ENCODE results near the gene CAMK1D.
"Not testable (repeated sequence)": the region's sequence is repeated elsewhere in the genome, so short reads cannot be mapped to it uniquely, and the experiment has no call there.

CAMK1D gene

DNA sequence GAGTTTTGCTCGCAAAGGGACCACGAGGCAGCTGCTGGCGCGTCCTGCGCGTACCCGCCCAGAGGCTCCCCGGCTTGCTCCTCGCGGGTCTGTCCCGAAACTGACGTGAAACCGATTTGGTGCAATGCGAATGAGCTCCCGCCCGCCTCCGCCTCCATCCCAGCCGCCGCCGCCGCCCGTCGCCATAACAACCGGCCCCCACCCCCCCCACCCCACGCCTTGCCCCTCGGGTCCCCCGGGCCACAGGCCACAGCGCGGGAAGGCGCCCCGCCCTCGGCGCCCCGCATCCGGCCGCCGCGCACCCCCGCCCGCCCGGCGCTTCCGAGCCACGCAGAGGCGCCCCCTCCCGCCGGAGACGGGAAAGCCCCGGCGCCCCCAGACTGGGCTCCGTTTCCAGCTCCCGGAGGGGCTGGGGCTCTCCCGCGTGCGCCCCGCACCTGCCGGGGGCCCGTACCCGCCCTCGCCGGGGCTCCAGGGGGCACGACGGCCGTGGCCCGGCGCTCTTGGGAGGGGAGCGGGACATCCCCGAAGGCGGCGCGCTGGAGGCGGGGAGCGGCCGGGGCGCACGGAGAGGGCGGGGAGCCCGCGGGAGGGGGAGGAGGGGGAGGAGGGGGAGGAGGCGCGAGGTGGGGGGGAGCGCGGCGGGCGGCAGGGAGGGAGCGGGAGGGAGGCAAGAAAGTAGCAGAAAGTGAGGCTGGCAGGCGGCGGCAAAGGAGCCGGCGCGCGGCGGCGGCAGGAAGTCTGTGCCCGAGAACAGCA is at the start of gene CAMK1D:
TSS of gene CAMK1D (plus strand) at position 678 of the 759 bp plus-strand sequence.
- TF ChIP-seq, protein P1, sequence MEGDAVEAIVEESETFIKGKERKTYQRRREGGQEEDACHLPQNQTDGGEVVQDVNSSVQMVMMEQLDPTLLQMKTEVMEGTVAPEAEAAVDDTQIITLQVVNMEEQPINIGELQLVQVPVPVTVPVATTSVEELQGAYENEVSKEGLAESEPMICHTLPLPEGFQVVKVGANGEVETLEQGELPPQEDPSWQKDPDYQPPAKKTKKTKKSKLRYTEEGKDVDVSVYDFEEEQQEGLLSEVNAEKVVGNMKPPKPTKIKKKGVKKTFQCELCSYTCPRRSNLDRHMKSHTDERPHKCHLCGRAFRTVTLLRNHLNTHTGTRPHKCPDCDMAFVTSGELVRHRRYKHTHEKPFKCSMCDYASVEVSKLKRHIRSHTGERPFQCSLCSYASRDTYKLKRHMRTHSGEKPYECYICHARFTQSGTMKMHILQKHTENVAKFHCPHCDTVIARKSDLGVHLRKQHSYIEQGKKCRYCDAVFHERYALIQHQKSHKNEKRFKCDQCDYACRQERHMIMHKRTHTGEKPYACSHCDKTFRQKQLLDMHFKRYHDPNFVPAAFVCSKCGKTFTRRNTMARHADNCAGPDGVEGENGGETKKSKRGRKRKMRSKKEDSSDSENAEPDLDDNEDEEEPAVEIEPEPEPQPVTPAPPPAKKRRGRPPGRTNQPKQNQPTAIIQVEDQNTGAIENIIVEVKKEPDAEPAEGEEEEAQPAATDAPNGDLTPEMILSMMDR (IDR thresholded peaks at IDR 0.05; ENCODE audit: control insufficient read depth, extremely low read depth, insufficient read depth), result peak; percentile 33
- DNase-seq (ENCODE audit: low read depth), result peak; percentile 2
- H3K4me3 ChIP-seq (ENCODE audit: low read depth, low read length), result peak within 1 kb of the TSS; percentile 58

DNA sequence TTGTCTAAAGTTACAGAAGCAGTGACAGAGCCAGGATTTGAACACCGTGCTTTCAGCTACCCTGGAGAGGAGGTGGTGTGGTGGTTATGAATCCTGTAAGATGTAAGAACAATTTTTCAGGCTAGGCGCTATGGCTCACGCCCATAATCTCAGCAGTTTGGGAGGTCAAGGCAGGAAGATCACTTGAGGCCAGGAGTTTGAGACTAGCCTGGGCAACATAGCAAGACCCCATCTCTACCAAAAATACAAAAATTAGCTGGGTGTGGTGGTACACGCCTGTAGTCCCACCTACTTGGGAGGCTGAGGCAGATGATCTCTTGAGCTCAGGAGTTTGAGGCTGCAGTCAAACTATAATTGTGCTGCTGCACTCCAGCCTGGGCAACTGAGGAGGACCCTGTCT is 48.3 kb upstream of the CAMK1D start:
- not testable (repeated sequence) for DNase-seq (ENCODE audit: low read depth); H3K4me3 ChIP-seq (ENCODE audit: low read depth, low read length)

DNA sequence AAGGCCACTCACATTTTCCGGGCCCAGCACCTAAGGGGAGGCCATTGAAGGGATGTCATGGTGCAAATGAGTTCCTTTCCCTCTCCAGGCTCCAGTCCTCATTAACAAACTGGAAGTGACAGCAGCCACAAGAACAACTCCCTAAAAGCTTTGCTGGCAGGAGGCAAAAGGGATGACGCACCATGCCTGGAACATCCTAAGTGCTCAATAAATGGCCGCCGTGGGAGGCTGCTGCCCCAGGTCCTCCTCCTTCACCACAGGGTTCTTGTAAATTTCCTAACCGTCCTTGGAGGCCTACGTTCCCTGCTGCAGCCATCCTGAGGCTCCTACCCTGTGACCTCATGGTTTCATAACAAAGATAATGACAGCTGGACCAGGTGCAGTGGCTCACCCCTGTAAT is 41.3 kb upstream of the CAMK1D start:
- TF ChIP-seq, protein P1 (IDR thresholded peaks at IDR 0.05; ENCODE audit: control insufficient read depth, extremely low read depth, insufficient read depth), result no peak
- no peak for DNase-seq (ENCODE audit: low read depth)
- H3K4me3 ChIP-seq (ENCODE audit: low read depth, low read length), result no peak overlapping the region

DNA sequence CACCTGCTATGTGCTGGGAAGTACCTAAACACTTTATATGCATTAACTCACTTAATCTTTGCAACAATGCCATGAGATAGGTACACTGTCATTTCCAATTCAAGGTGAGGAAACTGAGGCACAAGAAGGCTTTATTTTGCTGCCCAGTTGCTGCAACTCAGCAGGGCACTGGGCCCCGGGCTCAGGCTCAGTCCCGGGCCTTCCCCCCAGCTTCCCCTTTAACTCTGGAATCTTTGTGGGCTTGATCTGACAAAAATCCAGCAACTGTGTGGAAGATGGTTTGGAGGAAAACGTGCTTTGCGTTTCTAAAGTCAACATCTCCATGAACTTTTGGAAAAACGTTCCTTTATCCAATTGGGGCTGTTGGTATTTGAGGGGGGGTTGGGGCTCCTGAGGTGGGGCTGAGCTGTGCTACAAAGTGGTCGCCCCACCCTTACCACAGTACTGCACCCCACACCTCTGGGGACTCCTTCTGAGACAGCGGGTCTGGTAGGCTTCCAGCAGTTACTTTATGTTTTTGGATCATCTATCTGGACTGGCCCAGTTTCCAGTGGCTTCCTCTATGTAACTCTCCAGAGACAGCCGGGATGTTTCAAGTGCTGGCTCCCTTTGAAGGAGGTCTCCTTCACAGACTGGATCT is 40.5 kb upstream of the CAMK1D start:
- DNase-seq (ENCODE audit: low read depth), result no peak
- H3K4me3 ChIP-seq (ENCODE audit: low read depth, low read length), result no peak overlapping the region
- TF ChIP-seq, protein P1 (IDR thresholded peaks at IDR 0.05; ENCODE audit: control insufficient read depth, extremely low read depth, insufficient read depth), result no peak

DNA sequence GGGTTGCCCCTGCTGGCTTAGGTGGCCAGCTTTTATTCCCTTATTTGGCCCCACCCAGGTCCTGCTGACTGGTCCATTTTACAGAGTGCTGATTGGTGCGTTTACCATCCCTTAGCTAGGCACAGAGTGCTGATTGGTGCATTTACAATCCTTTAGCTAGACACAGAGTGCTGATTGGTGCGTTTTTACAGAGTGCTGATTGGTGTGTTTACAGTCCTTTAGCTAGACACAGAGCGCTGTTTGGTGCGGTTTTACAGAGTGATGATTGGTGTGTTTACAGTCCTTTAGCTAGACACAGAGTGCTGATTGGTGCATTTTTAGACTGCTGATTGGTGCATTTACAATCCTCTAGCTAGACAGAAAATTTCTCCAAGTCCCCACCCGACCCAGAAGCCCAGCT is 39.6 kb upstream of the CAMK1D start:
- H3K4me3 ChIP-seq (ENCODE audit: low read depth, low read length); DNase-seq (ENCODE audit: low read depth): not testable (repeated sequence)

DNA sequence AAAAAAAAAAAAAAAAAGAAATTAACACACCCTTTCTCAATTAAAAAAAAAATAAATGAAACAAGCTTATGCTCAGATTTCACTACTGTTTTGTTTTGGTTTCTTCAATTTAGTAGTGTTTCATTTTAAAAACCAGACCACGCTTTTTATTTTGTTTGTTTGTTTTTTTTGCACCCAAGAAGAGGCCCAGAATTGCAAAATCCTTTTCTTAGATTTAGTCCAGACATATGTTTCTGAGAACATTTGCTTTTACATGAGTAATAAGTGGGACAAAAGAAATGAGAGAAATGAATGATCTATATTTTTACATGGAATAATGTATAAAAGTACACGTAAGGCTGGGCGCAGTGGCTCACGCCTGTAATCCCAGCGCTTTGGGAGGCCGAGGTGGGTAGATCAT is 34.5 kb upstream of the CAMK1D start:
- DNase-seq (ENCODE audit: low read depth), result no peak
- TF ChIP-seq, protein P1 (IDR thresholded peaks at IDR 0.05; ENCODE audit: control insufficient read depth, extremely low read depth, insufficient read depth), result no peak
- H3K4me3 ChIP-seq (ENCODE audit: low read depth, low read length), result no peak overlapping the region

DNA sequence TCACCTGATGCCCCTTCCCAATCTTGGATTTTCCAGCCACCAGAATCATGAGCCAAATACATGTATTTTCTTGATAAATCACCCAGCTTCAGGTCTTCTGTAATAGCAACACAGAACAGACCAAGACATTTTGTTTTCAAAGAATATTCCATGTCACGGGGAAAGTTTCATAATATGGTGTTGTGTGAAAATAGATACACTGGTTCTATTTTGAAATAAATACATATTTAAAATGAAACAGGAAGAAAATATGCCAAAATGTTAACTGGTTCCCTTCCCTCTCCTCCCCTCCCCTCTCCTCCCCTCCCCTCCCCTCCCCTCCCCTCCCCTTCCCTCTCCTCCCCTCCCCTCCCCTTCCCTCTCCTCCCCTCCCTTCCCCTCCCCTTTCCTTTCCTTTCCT is 30.3 kb upstream of the CAMK1D start:
- no peak for DNase-seq (ENCODE audit: low read depth)
- TF ChIP-seq, protein P1 (IDR thresholded peaks at IDR 0.05; ENCODE audit: control insufficient read depth, extremely low read depth, insufficient read depth), result no peak
- H3K4me3 ChIP-seq (ENCODE audit: low read depth, low read length), result no peak overlapping the region

DNA sequence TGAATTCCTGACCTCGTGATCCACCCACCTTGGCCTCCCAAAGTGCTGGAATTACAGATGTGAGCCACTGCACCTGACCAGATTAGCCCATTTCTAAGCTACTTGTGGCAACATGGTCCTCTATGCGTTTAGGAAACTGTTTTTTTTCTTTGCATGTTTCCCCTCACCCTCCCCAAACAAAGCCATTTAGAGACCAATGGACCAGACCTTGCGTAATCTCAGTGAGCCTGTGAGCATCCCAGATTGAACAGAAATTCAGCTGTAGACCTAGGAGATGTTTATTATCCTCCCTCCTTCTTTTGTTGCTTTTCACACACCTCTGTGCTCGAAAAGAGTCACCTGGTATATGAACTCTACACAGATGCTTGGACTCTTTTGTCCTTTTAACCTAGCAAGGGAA is 28.5 kb upstream of the CAMK1D start:
- no peak overlapping the region for H3K4me3 ChIP-seq (ENCODE audit: low read depth, low read length)
- DNase-seq (ENCODE audit: low read depth), result no peak
- TF ChIP-seq, protein P1 (IDR thresholded peaks at IDR 0.05; ENCODE audit: control insufficient read depth, extremely low read depth, insufficient read depth), result no peak
